Amniotic epithelial cell (primary cell): Measurements from ENCODE around the gene AP1B1.
"Not testable (repeated sequence)": the region's sequence is repeated elsewhere in the genome, so short reads cannot be mapped to it uniquely, and the experiment has no call there.

ENCODE experiments used
- DNase-seq: peaks from one replicate; pipeline ENCODE4 v3.0.0-alpha.2; 2010; ENCODE audit warnings: low read depth

The AP1B1 gene

GRCh38 chr22:29387921-29388758 is at the start of gene AP1B1:
Gene AP1B1 (minus strand): TSS chr22:29388570. CDS start chr22:29367243, 21,327 bp downstream.
- peak; percentile 89 for DNase-seq

- DNase-seq, result no peak
Observed at GRCh38 chr22:29435236-29436136, 47.1 kb upstream of the AP1B1 start.

DNA sequence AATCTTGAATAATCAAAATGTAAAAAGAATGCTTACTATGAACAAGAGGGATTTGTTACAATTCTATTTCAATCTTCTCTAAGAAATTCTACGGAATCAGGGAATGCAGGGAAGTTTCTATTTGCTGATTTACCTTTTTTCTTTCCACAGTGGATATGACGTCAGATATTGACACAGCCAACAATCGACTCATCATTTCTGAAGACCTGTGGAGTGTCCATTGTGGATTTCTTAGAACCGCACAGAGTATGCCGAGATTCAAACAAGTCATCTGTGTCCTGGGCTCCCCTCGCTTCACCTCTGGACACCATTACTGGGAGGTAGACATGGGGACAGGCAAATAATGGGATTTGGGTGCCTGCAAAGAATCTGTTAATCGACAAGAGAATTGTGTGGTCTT is 45.9 kb upstream of the AP1B1 start:
- no peak for DNase-seq

GRCh38 chr22:29433856-29434255 is 45.5 kb upstream of the AP1B1 start:
- DNase-seq, result no peak

DNA sequence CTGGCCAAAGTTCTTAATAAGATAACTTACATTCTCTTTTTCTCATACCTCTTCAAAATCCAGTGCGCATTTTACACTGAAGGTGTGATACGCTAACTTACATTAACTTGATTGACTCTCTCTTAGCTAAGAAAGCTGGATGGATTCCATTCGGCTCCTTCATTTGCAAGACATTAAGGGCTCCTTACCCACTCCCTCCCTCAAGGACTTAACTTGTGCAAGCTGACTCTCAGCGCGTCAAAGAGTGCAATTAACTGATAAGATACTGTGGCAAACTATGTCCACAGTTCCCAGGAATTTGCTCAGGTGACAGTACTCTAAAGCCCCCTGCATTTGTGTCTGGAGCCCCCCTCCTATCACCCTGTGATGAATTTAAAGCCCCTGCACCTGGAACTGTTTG is 43.6 kb upstream of the AP1B1 start:
- no peak for DNase-seq

- DNase-seq, result no peak
Observed at GRCh38 chr22:29427176-29427760, 38.9 kb upstream of the AP1B1 start.

DNA sequence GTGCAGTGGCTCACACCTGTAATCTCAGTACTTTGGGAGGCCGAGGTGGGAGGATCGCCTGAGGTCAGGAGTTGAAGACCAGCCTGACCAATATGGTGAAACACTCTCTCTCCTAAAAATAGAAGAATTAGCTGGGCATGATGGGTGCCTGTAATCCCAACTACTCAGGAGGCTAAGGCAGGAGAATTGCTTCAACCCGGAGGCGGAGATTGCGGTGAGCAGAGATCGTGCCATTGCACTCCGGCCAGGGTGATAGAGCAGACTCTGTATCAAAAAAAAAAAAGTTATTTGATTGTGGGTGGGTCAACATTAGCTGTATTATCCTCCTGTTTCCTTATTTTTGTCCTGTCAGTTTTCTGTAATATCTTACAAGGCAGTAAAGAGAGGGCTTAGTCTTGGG is 38.1 kb upstream of the AP1B1 start:
- no peak for DNase-seq

DNA sequence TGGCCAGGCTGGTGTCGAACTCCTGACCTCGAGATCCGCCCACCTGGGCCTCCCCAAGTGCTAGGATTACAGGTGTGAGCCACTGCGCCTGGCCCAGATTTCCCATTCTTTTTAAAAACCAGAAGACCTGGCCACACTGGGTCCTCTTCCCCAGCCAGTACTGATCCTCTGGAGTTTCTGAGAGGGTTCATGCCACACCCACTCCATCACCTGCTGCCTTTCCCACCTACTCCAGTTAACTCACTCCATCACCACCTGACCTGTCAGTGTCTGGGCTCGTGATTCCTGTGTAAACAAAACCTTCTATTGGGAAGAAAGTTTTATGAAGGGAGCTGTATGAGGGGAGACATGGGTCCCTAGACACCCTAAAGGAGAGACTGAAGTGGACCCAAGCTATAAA is 30.3 kb upstream of the AP1B1 start:
- not testable (repeated sequence) for DNase-seq

DNA sequence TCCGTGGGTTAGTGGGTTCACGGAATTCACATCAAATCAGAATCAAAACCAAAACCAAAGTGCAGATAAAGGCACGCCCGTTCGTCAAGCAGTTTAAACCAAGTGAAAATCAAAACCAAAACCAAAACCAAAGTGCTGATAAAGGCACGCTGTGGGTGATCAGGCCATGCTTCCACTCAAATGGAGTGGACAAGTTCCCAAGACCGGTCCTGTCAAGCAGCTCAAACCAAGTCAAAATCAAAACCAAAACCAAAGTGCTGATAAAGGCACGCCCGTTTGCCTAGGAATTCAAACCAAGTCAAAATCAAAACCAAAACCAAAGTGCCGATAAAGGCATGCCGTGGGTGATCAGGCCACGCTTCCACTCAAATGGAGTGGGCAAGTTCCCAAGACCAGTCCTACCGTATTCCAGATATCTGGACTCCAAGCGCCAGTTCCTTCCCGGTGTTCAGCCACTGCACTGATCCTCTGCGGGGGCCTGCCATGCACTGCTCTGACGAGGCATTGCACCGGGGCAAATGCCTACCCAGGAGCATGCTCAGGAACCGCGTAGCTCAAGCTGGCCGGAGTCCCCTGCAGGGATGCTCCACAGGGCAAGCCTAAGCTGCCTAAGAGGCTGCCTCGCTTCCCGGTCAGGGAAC is 26.7 kb upstream of the AP1B1 start:
- DNase-seq, result not testable (repeated sequence)

- DNase-seq, result not testable (repeated sequence)
Observed at GRCh38 chr22:29412772-29413171, 24.4 kb upstream of the AP1B1 start.

DNA sequence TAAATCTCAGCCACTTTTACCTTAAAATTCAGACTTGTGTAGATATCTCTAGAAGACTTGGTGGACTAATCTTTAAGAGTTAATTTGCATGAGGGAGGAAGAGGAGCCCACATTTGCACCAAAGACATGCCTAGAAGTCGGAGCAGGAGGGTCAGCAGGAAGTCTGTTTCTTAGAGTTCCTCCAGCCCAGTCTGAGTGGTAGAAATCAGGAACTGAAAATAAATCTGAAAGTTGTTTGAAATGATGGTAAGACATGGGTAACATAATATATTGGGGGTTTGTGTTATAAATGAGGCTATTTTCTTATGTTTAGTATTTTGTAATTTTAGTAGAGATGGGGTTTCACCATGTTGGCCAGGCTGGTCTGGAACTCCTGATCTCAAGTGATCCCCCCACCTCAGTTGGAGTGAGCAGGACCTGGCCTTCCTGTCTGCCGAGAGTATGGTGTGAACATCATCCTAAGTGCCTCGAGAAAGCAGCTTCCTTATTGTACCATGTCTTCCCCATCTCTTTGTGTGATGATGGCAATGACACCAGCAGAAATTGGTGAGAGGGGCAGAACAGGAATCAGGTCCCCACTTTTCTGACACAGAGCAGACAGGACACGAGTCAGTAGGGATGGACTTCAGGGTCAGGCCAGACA is 23.3 kb upstream of the AP1B1 start:
- not testable (repeated sequence) for DNase-seq

GRCh38 chr22:29408940-29409339 is 20.6 kb upstream of the AP1B1 start:
- DNase-seq, result no peak

- DNase-seq, result not testable (repeated sequence)
Observed at GRCh38 chr22:29401538-29401937, 13.2 kb upstream of the AP1B1 start.

- no peak for DNase-seq
Observed at GRCh38 chr22:29400576-29400975, 12.2 kb upstream of the AP1B1 start.

DNA sequence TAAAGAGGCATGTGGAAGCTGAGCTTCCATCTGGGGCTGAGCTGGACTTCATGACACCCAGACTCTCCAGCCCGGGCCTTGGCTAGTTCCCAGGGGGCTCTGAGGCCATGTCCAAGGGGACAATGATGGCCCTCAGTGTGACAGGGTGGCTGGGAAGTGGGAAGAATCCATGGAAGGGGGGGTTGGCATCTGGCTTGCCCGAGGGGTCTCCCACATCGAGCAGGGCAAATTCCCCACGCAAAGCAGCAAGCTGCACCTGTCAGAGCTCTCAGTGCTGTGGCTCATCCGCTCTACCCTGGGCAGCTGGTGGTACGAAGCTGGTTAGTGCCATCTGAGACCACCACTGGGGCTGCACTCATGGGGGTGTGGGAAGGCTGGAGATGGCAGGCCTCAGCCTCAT is 9.4 kb upstream of the AP1B1 start:
- DNase-seq, result no peak

DNA sequence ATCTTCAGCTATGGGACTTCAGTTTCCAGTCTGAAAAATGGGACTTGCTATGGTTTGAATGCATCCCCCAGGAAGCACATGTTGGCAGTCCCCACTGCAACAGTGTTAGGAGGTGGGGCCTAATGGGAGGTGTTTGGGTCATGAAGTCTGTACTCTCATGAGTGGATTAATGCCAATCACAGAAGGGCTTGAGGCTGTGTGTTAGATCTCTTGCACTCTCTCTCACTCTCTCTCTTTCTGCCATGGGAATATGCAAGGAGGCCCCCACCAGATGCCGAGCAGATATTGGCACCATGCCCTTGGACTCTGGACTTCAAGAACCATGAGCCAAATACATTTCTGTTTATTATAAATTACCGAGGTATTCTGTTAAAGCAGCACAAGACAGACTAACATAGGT is 7.8 kb upstream of the AP1B1 start:
- DNase-seq, result no peak

DNA sequence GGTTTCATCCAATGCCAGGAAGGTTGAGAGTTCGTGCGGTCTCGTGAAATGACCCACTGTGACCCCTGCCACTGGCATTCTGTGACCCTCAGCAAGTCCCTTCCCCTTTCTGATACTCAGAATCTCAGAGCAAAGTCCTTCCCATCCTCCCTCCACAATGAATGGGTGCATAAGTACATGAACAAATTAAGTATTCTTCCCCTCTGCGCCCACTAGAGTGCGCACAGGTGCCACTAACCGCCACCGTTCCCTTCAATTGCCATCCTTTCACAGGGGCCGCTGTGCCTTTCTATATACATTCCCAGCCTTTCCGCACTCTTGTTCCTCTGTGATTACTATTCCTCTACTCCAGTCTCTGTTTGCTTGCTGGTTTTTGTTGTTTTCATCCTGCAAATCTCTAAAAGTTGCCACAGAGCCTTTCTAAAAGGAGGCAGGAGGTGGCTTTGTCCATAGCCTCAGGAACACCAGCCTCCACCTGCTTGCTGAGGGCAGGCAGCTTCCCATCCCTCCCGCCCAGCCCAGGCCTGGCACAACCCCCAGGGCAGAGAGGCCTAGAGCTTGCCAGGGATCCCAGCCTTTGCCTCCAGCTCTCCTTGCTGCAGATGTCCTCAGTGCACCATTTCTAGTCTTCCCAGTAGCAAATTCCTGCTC is 6.7 kb upstream of the AP1B1 start:
- peak; percentile 63 for DNase-seq

- no peak for DNase-seq
Observed at GRCh38 chr22:29393019-29393608, 4.7 kb upstream of the AP1B1 start.

GRCh38 chr22:29391546-29391945 is 3.2 kb upstream of the AP1B1 start:
- DNase-seq, result no peak

DNA sequence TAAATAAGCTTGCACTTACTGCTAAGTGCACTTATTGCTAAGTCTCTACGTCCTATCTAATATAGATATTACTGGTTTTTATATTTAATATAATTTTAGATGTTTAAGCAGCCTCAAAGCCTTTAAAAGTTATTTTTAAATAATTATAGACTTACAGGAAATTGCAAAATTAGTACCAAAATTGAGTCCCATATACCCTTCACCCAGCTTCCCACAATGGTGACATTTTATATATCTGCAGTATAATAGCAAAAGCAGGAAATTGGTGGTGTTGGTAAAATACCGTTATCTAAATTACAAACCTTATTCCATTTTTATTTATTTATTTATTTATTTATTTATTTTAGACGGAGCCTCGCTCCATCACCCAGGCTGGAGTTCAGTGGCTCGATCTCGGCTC is 1.9 kb upstream of the AP1B1 start:
- DNase-seq, result no peak

DNA sequence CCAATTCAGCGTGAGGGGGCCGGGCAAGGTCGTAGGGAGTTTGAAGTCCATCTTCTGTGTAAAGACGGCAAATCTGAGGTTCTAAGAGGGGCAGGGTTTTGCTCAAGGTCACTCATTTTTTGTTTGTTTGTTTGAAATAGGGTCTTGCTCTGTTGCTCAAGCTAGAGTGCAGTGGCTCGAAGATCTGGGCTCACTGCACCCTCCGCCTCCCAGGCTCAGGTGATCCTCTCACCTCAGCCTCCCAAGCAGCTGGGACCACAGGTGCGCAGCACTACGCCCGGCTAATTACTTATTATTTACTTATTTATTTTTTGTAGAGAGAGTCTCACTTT is 355 bp upstream of the AP1B1 start:
- DNase-seq, result no peak
